ENCODE measurements around the gene CTSW.

Gene CTSW

GRCh38 chr11:65868076-65868667 is 11.5 kb upstream of the CTSW start:
- no peak for DNase-seq

DNA sequence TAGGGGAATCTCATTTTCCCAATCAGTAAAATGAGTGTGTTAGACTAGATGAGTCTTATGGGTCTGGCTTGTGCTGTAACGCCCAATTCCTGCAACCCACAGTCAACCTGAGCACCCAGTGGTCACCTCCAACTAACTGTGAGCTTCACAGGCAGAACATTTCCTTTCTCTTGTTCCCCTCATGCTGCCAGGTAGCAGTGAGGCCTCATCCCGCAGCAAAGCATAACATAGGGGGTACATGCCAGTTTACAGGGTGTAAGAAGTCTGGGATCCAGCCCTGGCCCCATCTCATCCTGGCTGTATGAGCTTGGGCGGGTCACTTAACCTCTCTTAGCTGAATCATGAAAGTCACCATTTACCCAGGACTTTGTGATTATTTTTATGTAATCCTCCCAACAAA is 10.7 kb upstream of the CTSW start:
- DNase-seq = no peak

DNA sequence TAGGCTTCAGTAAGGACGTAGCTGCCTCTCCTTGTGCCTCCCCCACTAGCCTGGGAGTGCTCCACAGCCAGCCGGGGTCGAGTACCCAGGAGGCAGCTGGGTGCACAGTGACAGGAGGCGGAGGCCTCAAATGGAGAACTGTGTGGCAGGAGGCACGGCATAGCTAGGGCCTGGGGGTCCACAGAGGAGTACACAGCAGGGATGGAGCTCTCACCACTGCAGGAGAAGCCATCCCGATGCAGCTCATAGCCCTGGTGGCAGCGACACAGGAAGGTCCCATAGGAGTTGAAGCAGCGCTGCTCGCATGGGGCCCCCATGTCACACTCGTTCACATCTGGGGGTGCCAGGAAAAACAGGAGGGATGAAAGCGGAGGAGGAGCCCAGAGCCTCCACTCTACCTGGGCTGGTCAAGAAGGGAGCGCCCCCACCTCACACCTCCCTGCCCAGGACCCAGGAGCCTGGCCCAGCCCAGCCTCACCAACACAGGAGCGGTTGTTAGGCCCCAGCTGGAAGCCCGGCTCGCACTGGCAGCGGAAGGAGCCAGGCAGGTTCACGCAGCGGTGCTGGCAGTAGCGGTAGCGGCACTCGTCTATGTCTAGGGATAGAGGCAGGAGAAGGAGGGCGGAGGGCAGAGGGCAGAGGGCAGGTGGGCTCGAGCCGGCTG is 9.9 kb upstream of the CTSW start:
- no peak for DNase-seq

- DNase-seq = no peak
These were observed 9.4 kb upstream of the CTSW start for GRCh38 chr11:65870307-65870658.

- no peak for DNase-seq
These were observed 8.6 kb upstream of the CTSW start for GRCh38 chr11:65870706-65871681.

GRCh38 chr11:65871811-65872548 is 7.7 kb upstream of the CTSW start:
- DNase-seq = no peak

DNA sequence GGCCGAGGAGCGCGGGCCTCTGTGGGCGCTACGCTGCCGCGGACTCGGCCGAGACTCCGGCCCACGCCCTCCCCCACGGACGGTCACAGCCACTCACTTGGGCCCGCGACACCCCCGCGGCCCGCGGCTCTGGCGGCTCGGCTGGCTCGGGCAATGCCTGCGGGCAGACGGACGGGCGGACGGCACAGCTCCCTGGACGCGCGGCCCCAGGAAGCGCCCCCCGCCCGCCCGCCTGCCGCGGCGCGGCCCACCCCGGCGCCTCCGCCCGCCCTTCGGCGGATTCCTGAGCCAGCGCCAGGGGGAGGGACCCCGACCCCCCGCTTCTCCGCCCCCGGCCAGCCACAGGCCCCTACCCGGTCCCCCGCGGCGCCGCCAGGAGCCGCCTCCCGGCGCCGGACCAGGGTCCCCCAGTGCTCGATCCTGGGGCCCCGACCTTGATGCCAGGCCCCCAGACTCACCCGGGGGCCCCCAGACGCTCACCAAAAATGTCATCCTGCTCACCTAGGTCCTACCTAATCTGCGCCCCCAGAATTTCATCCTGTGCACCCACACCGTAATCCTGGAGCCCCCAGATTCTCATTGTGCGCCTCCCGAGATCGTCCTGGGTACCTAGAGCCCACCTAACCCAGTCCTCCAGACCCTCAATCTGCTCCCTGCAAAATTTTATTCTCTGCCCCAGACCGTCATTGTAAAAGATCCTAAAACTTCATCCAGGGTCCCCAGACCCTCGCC is 6.9 kb upstream of the CTSW start, which contains the start of gene EFEMP2:
TSS of gene EFEMP2 (minus strand) at position 215 of the 732 bp plus-strand sequence. CDS start 446 bp downstream, outside the sequence.
- no peak for DNase-seq

DNA sequence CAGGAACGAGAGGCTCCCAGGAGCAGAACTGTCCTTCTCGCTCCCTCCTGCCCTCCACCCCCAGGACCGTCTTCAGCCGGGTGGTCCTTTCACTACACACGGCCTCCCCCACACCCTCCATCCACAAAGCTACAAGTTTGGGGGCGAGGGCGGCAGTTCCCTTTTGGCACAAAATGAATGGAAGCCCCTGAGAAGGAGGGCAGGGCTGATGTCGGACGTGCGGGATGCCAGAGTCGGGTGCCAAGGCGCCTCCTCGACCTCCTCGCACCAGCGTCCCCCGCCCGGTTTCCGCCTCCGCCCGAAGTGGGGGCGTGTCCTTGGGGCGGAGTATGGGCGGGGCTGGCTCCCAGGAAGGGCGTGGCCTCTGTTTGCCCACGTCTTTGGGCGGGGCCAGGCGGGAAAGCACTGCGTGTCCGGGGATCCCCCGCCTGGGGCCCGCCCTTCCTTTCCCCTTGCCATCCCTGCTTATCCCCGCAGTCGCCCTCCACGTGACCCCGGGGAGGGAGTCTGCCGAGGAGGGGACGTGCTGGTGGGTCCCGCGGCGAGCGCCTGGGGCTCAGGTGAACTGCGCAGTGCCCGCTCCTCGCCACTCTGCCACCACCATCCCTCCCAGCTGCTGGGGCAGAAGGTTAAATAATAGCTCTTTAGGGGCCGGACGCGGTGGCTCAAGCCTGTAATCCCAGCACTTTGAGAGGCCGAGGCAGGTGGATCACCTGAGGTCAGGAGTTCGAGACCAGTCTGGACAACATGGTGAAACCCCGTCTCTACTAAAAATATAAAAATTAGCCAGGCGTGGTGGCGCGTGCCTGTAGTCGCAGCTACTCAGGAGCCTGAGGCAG is 6.1 kb upstream of the CTSW start:
- DNase-seq = peak; percentile 73

DNA sequence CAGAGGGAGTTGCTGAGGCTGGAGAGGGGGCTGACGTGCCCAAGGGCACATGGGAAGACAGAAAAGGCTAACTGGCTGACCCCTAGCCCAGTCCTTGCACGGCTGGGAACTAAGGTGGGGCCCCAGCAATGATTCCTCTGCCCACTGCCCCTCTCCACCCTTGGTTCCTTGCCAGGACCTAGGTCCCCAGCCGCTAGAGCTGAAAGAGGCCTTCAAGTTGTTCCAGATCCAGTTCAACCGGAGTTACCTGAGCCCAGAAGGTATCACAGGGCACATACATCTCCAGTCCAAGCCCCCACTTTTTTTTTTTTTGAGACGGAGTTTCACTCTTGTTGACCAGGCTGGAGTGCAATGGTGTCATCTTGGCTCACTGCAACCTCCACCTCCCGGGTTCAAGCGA is 390 bp downstream of the CTSW start:
- no peak for DNase-seq

DNA sequence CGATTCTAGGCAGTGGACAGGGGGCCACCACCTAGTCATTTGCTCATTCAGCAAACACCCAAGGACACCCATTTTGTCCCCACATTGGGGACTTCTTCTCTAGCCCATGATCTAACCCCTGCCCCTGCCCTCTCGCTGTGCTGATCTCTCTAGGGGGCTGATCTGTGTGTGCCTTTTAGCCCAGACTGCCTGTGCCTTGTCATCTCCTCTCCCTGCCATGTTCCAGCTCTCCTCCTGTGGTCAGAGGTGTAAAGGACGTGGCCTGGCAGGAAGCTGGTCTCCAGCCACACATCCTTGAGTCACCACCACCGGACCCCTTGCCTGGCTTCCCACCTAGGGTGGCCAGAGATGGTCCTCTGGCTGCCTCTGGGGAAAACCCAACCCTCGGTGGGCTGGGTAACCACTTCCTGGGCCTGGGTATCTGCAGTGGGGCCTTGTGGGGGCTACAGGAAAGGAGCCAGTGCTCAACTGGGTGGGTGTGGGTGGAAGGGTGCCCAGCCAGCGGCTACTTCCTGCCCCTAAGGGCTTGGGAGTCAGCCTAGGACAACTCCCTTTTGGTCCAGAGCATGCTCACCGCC is 1.3 kb downstream of the CTSW start:
- no peak for DNase-seq

- DNase-seq = no peak
These were observed 2.8 kb downstream of the CTSW start for GRCh38 chr11:65882120-65883057.

GRCh38 chr11:65883058-65883761 is 3.6 kb downstream of the CTSW start:
- DNase-seq = no peak

- no peak for DNase-seq
These were observed 4.4 kb downstream of the CTSW start for GRCh38 chr11:65883786-65884715.

DNA sequence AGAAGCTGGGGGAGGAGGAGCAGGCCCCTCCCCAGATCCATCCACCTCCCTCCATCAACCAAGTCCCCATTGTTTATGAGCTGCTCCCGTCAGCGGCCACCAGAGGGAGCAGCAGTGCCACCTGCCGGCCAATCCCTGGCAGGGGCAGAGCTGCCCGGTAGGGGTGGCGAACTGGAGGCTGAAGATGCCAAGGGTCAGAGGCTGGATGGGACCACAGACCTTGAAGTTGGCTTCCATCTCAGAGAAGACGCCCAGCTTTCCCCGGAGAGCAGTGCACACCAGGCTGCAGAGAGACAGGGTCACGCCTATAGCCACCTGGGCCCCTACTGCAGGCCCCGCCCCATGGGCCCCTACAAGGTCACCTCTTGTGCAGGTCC is 5.1 kb downstream of the CTSW start:
- no peak for DNase-seq

DNA sequence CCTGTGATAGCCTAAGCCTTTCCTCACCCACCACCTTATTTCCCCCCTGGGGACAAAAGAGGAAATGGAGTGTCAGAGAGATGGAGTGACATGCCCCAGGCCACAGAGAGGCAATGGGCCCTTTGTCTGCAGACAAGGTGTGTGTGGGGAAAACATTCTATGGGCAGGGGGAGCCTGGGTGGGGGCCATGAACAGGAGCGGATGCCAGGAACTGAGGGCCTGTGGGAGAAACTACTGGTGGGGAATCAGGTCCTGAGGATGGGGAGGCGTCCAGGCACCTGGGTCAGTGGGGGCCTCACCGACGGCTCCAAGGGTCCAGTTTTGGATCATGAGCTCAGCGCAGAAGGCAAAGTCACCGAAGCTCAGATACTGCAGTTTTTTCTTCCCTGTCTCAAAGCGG is 5.6 kb downstream of the CTSW start:
- DNase-seq = no peak

DNA sequence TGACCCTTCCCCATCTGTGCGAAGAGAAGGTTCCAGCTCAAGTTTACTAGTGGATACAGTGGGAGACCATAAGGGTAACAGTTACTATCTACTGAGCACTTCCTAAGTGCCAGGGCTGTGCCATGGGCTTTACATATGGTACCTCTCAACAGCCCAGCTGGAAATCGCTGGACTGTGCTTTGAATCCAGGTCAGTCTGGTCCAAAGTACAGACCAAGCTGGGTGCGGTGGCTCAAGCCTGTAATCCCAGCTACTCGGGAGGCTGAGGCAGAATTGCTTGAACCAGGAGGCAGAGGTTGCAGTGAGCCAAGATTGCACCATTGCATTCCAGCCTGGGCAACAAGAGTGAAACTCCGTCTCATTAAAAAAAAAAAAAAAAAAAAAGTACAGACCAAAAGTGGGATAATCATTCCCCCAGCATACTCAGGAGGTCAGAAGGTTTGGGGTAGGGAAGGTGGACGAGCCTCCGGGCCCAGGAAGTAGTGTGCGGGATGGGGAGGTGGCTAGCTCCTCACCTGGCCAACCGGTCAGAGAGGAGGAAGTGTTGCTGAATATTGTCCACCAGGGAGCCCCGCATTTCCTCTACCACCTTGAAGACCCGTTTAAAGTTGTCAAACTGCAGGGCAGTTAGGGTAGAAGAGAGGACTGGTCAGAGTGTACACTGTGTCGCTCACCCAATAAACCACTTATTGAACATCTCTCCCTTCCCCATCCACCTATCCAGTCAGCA is 6.3 kb downstream of the CTSW start:
- DNase-seq = no peak

Measured in NCI-H1048 (cell line).